Ecto neural progenitor cell (in vitro differentiated cells): ENCODE data around the gene ZNF253.
"Not testable (repeated sequence)": the region's sequence is repeated elsewhere in the genome, so short reads cannot be mapped to it uniquely, and the experiment has no call there.

Experiments
- DNase-seq: peaks from one replicate; pipeline ENCODE4 v3.0.0-alpha.2; 2018; ENCODE audit warnings: low spot score

ZNF253 gene

DNA sequence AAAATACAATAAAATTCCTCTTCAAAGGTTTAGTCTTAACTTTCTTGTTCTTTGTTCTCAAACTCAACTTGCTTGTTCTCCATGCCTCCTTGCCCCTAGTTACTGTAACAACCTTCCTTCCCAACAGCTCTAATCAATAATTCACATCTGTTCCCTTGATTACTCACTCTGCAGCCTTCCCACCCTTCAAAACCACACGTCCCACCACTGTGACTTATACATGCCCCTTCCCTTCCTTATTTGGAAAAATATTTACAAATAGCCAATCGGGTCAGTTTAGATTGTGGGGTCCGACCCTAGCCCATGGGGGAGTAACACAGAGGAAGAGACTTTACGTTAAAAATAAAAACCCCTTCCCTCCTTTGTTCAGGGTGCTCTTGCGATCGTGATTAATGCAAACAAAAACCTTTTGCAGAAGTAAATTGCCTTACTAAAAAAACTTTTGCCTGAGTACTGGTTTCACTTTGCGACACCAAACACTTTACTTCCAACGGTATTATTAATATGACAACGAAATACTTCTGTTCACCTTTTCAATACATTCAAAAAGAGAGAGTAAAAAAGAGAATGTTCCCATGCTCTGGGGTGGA, 34.6 kb downstream of the ZNF253 start:
- no peak for DNase-seq

DNA sequence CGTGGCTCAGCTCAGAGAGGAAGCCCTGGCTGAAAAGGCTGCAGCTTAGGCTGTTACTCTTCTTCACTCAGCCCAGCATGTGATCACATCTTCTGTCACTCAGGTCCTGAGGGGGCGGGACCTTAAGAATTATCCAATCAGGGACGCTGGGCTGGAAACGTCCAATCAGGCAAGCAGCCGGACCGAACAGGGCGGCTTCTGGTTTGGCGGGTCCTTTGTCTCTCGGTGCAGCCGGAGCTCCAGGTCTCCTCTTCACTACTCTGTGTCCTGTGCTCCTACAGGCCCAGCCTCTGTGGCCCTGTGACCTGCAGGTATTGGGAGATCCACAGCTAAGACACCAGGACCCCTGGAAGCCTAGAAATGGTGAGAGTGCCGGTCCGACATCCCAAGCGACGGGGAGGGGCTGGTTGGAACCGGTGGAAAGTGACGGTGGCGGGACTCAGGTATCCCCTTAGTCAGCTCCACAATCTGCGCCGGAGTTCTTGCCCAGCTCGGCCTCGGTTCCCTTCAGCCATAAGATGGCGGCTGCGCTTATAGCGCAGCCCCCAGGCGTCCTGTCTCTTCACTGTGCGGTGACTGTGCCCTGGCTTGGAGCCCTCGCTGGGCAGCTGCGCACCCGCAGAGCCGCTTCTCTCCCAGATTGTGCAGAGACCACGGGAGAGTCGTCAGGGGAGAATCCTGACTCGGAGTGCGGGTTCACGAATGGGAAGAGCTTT, 35.2 kb downstream of the ZNF253 start, which contains the start of gene ZNF93:
TSS of gene ZNF93 (plus strand) at position 218 of the 716 bp plus-strand sequence. CDS start at position 361, 143 bp downstream.
- peak; percentile 96 for DNase-seq

DNA sequence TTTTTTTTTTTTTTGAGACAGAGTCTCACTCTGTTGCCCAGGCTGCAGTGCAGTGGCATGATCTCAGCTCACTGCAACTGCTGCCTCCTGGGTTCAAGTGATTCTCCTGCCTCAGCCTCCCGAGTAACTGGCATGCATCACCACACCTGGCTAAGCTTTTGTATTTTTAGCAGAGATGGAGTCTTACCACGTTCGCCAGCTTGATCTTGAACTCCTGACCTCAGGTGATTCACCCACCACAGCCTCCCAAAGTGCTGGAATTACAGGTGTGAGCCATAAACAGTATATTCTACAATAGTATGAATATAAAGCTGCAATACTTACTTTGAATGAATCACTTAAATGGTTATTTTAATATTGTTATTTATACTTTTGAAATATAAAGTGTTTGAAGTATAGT, 41.9 kb downstream of the ZNF253 start:
- DNase-seq, result not testable (repeated sequence)

DNA sequence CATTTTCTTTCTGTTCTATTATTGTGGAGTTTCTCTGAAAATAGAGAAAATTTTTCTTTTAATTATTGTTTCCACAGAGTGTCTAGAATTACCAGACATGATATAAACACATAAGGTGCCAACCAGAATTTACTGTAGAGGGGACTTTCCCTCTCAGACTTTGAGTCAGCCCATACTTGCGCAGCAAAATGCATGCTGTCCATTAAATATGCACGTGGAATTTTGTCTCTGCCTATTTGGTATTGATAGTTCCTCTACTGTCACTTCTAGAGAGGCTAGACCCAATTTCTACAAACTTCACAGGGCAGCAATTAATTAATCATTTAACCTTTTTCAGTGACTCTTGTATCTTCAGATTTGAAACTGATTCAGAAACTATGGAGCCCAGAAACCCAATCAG, 44.0 kb downstream of the ZNF253 start:
- DNase-seq, result no peak

DNA sequence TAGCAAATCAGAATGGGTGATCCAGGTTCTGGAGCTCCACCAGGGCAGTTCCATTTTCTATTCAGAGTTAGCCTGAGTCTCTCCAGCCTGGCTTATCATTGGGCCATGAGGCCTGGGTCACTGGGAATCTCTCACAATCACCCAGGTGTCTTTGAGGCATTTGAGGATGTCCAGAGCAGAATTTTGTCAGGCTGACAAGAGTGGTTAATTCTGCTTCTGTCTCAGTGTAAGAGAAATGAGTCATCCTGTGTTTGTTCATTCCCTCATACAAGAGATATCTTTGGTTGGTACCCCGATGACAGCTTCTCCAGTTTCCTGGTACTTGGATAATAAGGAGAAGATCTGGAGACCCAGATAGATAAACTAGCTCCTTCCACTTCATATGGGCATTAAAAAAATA, 45.5 kb downstream of the ZNF253 start:
- no peak for DNase-seq

DNA sequence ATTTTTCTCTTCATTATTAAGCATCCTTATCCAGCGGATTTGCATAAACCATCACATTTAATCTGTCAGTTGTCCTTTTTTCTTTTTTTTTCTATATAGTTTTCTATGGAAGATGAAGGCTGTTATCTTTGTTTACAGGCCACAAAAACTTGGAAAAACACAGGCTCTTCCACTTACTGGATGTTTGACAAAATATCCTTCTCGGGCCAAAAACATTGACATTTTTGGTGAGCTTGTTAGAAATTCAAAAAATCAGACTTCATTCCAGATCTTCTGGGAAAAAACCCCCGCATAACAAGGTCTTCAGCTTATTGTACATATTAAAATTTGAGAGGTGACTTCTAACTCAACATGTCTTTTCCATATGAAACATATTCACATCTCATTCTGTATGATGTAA, 48.9 kb downstream of the ZNF253 start:
- DNase-seq, result no peak

DNA sequence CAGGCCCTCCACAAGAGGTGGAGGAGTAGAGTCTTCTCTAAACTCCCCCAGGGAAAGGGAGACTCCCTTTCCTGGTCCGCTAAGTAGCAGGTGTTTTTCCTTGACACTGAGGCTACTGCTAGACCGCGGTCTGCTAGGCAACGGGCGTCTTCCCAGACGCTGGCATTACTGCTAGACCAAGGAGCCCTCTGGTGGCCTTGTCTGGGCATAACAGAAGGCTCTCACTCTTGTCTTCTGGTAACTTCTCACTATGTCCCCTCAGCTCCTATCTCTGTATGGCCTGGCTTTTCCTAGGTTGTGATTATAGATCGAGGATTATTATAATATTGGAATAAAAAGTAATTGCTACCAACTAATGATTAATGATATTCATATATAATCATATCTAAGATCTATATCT, 64.7 kb downstream of the ZNF253 start:
- DNase-seq, result not testable (repeated sequence)

DNA sequence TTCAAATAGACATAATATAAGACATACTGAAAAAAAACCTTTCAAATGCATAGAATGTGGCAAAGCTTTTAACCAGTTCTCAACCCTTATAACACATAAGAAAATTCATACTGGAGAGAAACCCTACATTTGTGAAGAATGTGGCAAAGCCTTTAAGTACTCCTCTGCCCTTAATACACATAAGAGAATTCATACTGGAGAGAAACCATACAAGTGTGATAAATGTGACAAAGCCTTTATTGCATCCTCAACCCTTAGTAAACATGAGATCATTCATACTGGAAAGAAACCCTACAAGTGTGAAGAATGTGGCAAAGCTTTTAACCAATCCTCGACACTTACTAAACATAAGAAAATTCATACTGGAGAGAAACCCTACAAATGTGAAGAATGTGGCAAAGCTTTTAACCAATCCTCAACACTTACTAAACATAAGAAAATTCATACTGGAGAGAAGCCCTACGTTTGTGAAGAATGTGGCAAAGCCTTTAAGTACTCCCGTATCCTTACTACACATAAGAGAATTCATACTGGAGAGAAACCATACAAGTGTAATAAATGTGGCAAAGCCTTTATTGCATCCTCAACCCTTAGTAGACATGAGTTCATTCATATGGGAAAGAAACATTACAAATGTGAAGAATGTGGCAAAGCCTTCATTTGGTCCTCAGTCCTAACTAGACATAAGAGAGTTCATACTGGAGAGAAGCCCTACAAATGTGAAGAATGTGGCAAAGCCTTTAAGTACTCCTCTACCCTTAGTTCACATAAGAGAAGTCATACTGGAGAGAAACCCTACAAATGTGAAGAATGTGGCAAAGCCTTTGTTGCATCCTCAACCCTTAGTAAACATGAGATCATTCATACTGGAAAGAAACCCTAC, 68.0 kb downstream of the ZNF253 start:
- DNase-seq, result not testable (repeated sequence)

DNA sequence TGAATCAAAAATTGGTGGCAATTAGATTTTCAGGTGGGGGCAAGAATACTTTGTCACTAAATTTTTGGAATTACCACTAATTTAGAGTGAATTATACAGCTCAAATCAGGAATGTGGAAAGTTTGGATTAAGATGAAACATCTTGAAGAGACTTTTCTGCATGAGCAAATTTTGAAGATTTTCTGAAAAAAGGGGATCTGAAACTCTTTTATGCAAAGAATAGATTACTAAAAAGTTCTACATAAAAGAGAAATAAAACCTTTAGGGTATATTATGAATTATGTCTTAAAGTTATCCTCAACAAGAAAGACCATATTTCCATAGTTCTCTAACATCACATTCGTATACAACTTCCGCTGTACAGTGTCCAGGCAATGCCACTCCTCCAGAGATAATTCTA, 71.7 kb downstream of the ZNF253 start:
- no peak for DNase-seq

DNA sequence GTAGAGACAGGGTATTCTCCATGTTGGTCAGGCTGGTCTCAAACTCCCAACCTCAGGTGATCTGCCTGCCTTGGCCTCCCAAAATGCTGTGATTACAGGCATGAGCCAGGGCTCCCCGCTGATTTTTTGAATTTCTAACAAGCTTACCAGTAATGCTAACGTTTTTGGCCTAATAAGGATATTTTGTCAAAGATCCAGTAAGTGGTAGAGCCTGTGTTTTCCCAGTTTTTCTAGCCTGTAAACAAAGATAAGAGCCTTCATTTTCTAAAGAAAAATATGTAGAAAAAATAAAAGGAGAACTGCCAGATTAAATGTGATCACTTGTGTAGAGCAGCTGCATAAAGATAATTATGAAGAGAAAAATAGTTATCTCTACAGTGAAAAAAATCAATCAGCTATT, 72.8 kb downstream of the ZNF253 start:
- DNase-seq, result no peak

DNA sequence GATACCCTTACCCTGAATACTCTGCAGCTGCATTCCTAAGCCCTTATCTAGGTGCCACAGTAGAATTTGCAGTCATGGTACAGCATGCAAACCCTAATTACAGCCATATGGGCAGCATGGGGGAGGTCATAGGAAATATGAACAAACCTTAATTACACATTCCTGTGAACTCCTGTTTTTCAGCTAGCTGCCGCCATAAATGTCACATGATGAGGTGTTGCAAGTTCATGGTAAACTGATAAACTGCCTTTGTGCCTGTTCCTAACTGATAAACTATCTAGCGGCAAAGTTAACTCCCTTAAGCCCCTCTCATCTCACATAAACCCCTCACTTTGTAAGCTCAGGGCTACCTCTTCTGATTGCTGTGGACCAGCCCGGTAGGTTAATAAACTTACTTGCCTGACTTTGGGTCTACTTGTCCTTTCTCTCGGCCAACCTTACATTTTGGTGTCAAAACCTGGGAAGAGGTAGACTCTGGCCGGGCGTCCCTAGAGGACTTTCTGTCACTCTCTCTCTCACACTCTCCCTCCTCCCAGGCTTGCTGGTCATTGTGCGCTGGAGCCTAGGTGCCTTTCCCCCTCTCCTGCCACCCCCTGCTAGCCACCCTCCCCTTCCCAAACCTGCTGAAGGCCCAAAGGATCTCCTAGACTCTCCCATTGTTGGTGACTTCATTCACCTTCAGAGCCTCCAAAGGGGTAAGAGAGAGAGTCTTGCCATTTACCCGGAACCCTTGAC, 78.3 kb downstream of the ZNF253 start:
- no peak for DNase-seq
